HFFc6 (cell line): ENCODE measurements around the gene PTPRM. TPM values are rescaled to one million over a fixed set of nuclear protein-coding genes. Genes with fewer than 3 reads are reported as not detected.

ENCODE experiments used
- DNase-seq: peaks from one replicate; pipeline ENCODE4 v3.0.0-alpha.2; 2018
- H3K27ac Mint-ChIP-seq: 2 replicates; pipeline ENCODE4 v1.8.0; 2020; ENCODE audit warnings: mild to moderate bottlenecking, mixed read lengths
- H3K27me3 Mint-ChIP-seq: 2 replicates; pipeline ENCODE4 v1.8.0; 2021; ENCODE audit warnings: mild to moderate bottlenecking, moderate library complexity, mixed read lengths; ENCODE audit not compliant: insufficient read depth
- H3K36me3 Mint-ChIP-seq: 2 replicates; pipeline ENCODE4 v1.8.0; 2021; ENCODE audit warnings: low read depth, mixed read lengths
- H3K4me1 Mint-ChIP-seq: 2 replicates; pipeline ENCODE4 v1.8.0; 2020; ENCODE audit warnings: low read depth, mixed read lengths
- H3K4me3 Mint-ChIP-seq: 2 replicates; pipeline ENCODE4 v1.8.0; 2020; ENCODE audit warnings: mild to moderate bottlenecking, moderate library complexity, mixed read lengths
- H3K9me3 Mint-ChIP-seq: 2 replicates; pipeline ENCODE4 v1.8.0; 2020; ENCODE audit warnings: mild to moderate bottlenecking, mixed read lengths
- total RNA-seq, 6 experiments: library from RNA; stranded (reverse); fragmentation: NEBNext Ultra II Directional; extraction: Animal tissue kit (Norgen Biotek cat#: 25700); gene quantifications; 2 replicates in 1 of 6; 3 replicates in 5 of 6; pipeline ENCODE4 v1.2.3, GENCODE V29; 2021
- TF ChIP-seq, protein P1 (sequence below): fragments of 200-600 bp; sonication (generic); IDR thresholded peaks from 2 replicates; pipeline ENCODE4 v1.5.0; 2021; ENCODE audit warnings: antibody characterized with exemption, mild to moderate bottlenecking

The PTPRM gene
- total RNA-seq, 6 experiments from 2014 or later: 39.4 to 49.8 (median 43.8) TPM

GRCh38 chr18:8290913-8291312 is 723.8 kb downstream of the PTPRM start:
- H3K9me3 Mint-ChIP-seq: no peaks in the 10 kb centered on the region
- DNase-seq: no peak
- H3K36me3 Mint-ChIP-seq: peaks cover 5% of the 10 kb centered on the region
- H3K4me3 Mint-ChIP-seq: no peak overlapping the region
- H3K27ac Mint-ChIP-seq: no peak overlapping the region
- H3K27me3 Mint-ChIP-seq: no peaks in the 10 kb centered on the region
- TF ChIP-seq, protein P1, sequence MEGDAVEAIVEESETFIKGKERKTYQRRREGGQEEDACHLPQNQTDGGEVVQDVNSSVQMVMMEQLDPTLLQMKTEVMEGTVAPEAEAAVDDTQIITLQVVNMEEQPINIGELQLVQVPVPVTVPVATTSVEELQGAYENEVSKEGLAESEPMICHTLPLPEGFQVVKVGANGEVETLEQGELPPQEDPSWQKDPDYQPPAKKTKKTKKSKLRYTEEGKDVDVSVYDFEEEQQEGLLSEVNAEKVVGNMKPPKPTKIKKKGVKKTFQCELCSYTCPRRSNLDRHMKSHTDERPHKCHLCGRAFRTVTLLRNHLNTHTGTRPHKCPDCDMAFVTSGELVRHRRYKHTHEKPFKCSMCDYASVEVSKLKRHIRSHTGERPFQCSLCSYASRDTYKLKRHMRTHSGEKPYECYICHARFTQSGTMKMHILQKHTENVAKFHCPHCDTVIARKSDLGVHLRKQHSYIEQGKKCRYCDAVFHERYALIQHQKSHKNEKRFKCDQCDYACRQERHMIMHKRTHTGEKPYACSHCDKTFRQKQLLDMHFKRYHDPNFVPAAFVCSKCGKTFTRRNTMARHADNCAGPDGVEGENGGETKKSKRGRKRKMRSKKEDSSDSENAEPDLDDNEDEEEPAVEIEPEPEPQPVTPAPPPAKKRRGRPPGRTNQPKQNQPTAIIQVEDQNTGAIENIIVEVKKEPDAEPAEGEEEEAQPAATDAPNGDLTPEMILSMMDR: no peak
- H3K4me1 Mint-ChIP-seq: no peaks in the 10 kb centered on the region

GRCh38 chr18:8293184-8293583 is 726.1 kb downstream of the PTPRM start:
- Mint-ChIP-seq H3K9me3 (no peaks in the 10 kb centered on the region), H3K27me3 (no peaks in the 10 kb centered on the region), H3K27ac (no peak overlapping the region), H3K36me3 (no peaks in the 10 kb centered on the region; the same call in 1 of the 2 replicates), H3K4me1 (no peaks in the 10 kb centered on the region), H3K4me3 (no peak overlapping the region)
- DNase-seq: no peak
- TF ChIP-seq, protein P1: no peak

- no peaks in the 10 kb centered on the region for H3K27me3 Mint-ChIP-seq
- no peak overlapping the region for H3K4me3 Mint-ChIP-seq
- no peak overlapping the region for H3K27ac Mint-ChIP-seq
Observed at GRCh38 chr18:8296886-8297616, 729.9 kb downstream of the PTPRM start.

DNA sequence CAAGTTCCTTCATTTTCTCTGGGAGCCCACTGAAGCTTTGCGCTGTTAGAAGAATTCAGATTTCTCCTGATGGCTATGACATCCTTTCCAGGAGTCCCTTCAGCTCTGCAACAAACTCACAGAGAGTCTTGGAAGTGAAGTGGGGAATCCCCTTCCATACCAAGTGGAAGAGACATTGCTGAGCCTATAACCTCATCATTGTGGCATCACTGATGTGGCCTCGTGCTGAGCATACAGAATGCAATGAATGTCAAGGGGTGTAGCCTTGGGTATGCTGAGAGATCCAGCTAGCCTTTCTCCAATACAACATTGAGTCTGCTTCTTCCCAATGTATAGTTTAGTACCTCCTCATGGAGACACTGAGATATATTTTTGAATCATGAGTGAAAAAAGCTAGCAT is 731.1 kb downstream of the PTPRM start:
- Mint-ChIP-seq H3K4me1 (no peaks in the 10 kb centered on the region), H3K9me3 (no peaks in the 10 kb centered on the region), H3K27me3 (no peaks in the 10 kb centered on the region), H3K4me3 (no peak overlapping the region), H3K36me3 (no peaks in the 10 kb centered on the region; the same call in 1 of the 2 replicates), H3K27ac (no peak overlapping the region)
- no peak for DNase-seq
- TF ChIP-seq, protein P1: no peak

More at GRCh38 chr18:8296886-8297616, 729.9 kb downstream of the PTPRM start:
- no peaks in the 10 kb centered on the region; the same call in 1 of the 2 replicates for H3K36me3 Mint-ChIP-seq
- H3K4me1 Mint-ChIP-seq: no peaks in the 10 kb centered on the region
- no peak for DNase-seq
- no peaks in the 10 kb centered on the region for H3K9me3 Mint-ChIP-seq
- TF ChIP-seq, protein P1: no peak

DNA sequence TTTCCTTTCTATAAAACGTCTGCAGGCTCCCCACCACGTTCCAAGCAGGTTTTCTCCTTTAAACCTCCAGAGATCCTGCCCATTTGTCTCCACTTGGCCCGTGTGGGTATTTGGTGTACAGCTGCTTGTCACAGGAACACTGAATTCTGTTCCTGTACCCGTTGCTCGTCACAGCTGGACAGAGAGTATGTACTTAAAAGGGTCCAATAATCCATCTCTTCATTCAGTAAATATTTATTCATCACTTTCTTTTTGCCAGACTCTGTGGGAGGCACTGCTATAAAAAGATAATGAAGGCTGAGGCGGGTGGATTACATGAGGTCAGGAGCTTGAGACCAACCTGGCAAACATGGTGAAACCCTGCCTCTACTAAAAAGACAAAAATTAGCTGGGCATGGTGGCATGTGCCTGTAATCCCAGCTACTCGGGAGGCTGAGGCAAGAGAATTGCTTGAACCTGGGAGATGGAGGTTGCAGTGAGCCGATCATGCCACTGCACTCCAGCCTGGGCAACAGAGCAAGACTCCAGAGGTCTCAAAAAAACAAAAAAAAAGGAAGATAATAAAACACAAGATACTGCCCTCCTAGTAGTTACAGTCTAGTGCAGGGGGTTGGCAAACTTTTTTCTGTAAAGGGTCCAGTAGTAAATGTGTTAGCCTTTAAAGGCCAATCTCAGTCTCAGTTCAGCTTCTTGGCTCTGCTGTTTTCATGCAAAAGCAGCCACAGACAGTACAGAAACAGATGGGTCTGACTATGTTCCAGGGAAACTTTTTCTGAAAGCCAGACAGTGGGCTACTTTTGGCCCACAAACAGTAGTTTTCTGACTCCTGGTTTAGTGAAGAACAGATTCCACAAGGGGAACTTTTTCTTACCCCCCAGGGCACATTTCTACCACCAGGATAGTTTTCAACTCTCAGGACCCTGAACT is 732.2 kb downstream of the PTPRM start:
- Mint-ChIP-seq H3K27ac (no peak overlapping the region), H3K4me3 (no peak overlapping the region), H3K36me3 (no peaks in the 10 kb centered on the region; the same call in 1 of the 2 replicates), H3K4me1 (no peaks in the 10 kb centered on the region), H3K9me3 (no peaks in the 10 kb centered on the region), H3K27me3 (no peaks in the 10 kb centered on the region)
- TF ChIP-seq, protein P1: peak; percentile 16; the same call in 1 of the 2 replicates
- no peak for DNase-seq
